Measurements from ENCODE around the gene ZAP70. TPM values are rescaled to one million over a fixed set of nuclear protein-coding genes. Genes with fewer than 3 reads are reported as not detected.

The ZAP70 gene
- total RNA-seq: not detected in 2 replicates
- 0.10 and 0.14 TPM in 2 replicates for polyA plus RNA-seq
- 0.07 TPM in 1 of 2 replicates, not detected in the other for polyA plus RNA-seq (2011; cell fraction: cytosol; rRNA removed)
- 0.78 and 0.99 TPM in 2 replicates for polyA plus RNA-seq (2011; cell fraction: nucleus; rRNA removed)
- 0.25 and 0.30 TPM in 2 replicates for polyA plus RNA-seq (2012)
- polyA minus RNA-seq: 0.12 TPM in 1 of 2 replicates, not detected in the other
- not detected for polyA minus RNA-seq (2011; cell fraction: cytosol; rRNA and poly(A)+ RNA removed)
- 0.53 TPM in 1 of 2 replicates, not detected in the other for polyA minus RNA-seq (2011; cell fraction: nucleus; rRNA and poly(A)+ RNA removed)
- percentile 6 among the genes with signal in this experiment for Bru-seq, nascent RNA
- not detected for BruChase-seq, experiment 1, labeled RNA remaining after a 6-hour chase
- percentile 4 among the genes with signal in this experiment for BruChase-seq, experiment 2, labeled RNA remaining after a 2-hour chase
- long read RNA-seq: 0 reads

- CTCF ChIA-PET: interaction anchor here (1.1 to 9.1 kb wide), 5 partner anchors 14 to 672 kb away, joined by 4 to 68 read pairs (median 6); no protein-coding TSS in a partner anchor
- no peak within 1 kb of the TSS for H3K4me2 ChIP-seq (ENCODE audit: insufficient read depth, low read length)
- dilution Hi-C loops (cut with MboI; ENCODE audit: extremely low pct_ligation_motif_present, low sequenced_read_pairs) (no loop called here), intact Hi-C loops (cut with micrococcal nuclease) (no loop called here)
- POLR2A ChIA-PET: interaction anchor here (0.6 kb wide), 1 partner anchor 21 kb away, joined by 4 read pairs; no protein-coding TSS in a partner anchor
- no TSS peak for BruUV-seq (replicated peaks)
- H3K27me3 ChIP-seq (ENCODE audit: control insufficient read depth in 2 of 2, insufficient read depth in 2 of 2, low read length in 2 of 2): no peaks in the 10 kb centered on the region
- H3K36me3 ChIP-seq (ENCODE audit: control insufficient read depth in 2 of 2, extremely low read depth in 1 of 2, insufficient read depth in 2 of 2, low read length in 2 of 2): no peaks in the 10 kb centered on the region
- FAIRE-seq: no peak
- H3K9me1 ChIP-seq (replicated peaks; ENCODE audit: control insufficient read depth, extremely low read depth, insufficient read depth, low read length): no peaks in the 10 kb centered on the region
- no peak within 1 kb of the TSS for H3K27ac ChIP-seq (ENCODE audit: insufficient read depth, low read depth, low read length)
- no peaks in the 10 kb centered on the region for H3K79me2 ChIP-seq (ENCODE audit: control insufficient read depth, insufficient read depth, low read length)
- TF ChIP-seq, protein P1, sequence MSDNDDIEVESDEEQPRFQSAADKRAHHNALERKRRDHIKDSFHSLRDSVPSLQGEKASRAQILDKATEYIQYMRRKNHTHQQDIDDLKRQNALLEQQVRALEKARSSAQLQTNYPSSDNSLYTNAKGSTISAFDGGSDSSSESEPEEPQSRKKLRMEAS (IDR thresholded peaks at IDR 0.05; ENCODE audit: insufficient read depth, insufficient read length): no peak
- TF ChIP-seq JUN (IDR thresholded peaks at IDR 0.05; ENCODE audit: borderline replicate concordance, insufficient read depth, insufficient read length, low read depth) (no peak), MYC (IDR thresholded peaks at IDR 0.05; ENCODE audit: low read depth, low read length) (no peak), GATA2 (IDR thresholded peaks at IDR 0.05; ENCODE audit: insufficient read depth, insufficient read length, low read depth, low read length) (no peak), POLR2AphosphoS5 (IDR thresholded peaks at IDR 0.05; ENCODE audit: insufficient read depth, low read depth, low read length) (no peak), POLR2A (IDR thresholded peaks at IDR 0.05; ENCODE audit: low read depth, low read length) (no peak), FOS (IDR thresholded peaks at IDR 0.05; ENCODE audit: borderline replicate concordance, insufficient read depth, low read length) (no peak), EZH2 (IDR thresholded peaks at IDR 0.05; ENCODE audit: borderline replicate concordance, low read depth, low read length, severe bottlenecking) (no peak), CTCF (IDR thresholded peaks at IDR 0.05; ENCODE audit: extremely low read depth in 1 of 2, insufficient read depth in 1 of 2, low read depth in 1 of 2, low read length in 2 of 2) (no peak)
- H3K9me3 ChIP-seq (replicated peaks; ENCODE audit: control insufficient read depth, insufficient read depth, low read length): no peaks in the 10 kb centered on the region
- H3K9ac ChIP-seq (replicated peaks; ENCODE audit: extremely low read depth, insufficient read depth, low read length): no peak within 1 kb of the TSS
- DNase-seq (ENCODE audit: low read depth, low spot score): no peak
- no peak within 1 kb of the TSS for H2AFZ ChIP-seq (ENCODE audit: low read depth, low read length)
- no peak within 1 kb of the TSS for H3K4me3 ChIP-seq (replicated peaks in 1 of 3; ENCODE audit: insufficient read depth in 1 of 3, low read depth in 1 of 3, low read length in 3 of 3)
- H4K20me1 ChIP-seq (replicated peaks; ENCODE audit: control insufficient read depth, extremely low read depth, insufficient read depth, low read length): no peaks in the 10 kb centered on the region
- H3K4me1 ChIP-seq (ENCODE audit: control insufficient read depth, extremely low read depth, insufficient read depth, low read length): no peaks in the 10 kb centered on the region
Observed at GRCh38 chr2:97713296-97714083, at the start of gene ZAP70. ZAP70 (plus strand) TSS chr2:97713576; CDS start chr2:97724037, 10,461 bp downstream.
